Hematopoietic multipotent progenitor cell treated with erythropoietin and hydrocortisone succinate and interleukin-3 and kit ligand, for 17 days (in vitro differentiated cells): ENCODE results near the gene GALE.
"Not testable (repeated sequence)": the region's sequence is repeated elsewhere in the genome, so short reads cannot be mapped to it uniquely, and the experiment has no call there.

Experiments
- DNase-seq: peaks from one replicate; pipeline ENCODE4 v3.0.0-alpha.2; 2015; ENCODE audit warnings: low spot score

Gene GALE

DNA sequence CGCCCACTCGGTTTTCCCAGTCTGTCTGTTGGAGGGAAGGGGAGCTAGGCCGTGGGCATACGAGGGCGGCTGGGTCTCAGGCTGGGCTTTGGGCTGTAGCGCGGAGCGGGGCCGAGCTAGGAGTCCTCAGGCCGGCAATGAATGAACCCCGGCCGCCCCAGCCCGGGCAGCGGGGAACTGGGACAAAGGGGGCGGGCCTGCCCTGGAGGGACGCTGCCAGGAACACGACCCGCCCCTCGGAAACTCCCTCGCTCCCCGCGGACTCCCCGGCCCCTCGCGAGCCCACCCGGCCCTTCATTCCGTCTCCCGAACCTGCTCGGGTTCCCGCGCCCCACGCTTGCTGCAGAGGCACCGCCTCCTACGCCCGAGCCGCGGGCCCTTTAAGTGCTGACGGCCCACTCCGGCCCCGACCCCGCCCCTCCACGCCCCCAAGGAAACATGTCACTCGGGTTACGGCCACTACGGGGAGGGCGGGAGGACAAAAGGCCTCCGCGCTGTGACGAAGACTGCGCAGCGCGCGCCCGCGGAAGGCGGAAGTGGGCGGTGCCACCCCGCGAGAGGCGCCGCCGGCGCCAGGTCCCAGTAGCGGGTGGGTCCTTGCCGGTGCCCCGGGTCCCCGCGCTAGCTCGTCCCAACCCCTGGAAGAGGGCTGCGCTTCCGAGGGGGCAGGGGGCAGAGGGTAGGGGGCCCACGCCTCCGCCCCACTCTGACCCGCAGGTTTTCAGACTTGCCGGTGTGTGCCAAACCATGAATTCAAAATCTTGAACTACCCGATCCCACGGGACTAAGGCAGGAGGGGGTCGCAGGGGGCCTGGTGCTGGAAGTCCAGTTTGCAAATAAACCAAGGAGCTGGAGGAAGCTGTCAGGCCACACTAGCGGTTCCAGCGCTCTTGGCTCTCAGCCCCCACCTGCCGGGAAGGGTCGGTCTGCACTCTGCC lies at the start of gene GALE:
GALE (minus strand) TSS at position 355 of the 938 bp plus-strand sequence. CDS start 1,747 bp downstream, outside the sequence.
- DNase-seq, result peak; percentile 92

DNA sequence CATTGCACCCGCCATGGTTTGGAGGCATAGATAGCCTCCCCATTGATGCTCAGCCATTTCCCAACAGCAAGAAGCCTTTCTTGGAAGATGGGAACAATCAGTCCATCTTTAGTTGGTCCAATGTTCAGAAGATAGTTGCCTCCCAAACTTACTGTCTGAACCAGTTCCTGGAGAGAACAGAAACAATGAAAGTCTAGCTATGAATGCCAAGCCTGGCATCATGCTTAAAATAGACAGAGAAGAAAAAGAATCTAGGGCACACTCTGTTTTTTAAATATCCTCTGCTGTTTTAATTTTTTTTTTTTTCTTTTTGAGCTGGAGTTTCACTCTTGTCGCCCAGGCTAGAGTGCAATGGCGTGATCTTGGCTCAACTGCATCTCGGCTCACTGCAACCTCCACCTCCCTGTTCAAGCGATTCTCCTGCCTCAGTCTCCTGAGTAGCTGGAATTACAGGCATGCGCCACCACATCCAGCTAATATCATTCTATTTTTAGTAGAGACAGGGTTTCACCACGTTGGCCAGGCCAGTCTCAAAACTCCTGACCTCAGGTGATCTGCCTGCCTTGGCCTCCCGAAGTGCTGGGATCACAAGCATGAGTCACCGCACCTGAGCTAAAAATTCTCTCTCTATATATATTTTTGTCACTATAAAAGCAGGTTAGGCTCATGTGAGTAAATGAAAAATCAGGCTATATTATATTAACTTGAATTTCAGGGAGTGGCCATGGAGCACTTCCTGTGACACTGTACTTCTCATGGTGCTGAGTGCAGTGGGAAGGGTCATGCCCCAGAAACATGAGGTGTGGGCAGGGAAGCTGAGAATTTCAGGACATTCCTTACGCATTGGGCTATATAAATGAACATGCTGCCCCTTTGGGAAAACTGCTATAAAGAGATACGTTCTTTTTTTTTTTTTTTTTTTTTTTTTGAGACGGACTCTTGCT lies 48.4 kb upstream of the GALE start:
- no peak for DNase-seq

DNA sequence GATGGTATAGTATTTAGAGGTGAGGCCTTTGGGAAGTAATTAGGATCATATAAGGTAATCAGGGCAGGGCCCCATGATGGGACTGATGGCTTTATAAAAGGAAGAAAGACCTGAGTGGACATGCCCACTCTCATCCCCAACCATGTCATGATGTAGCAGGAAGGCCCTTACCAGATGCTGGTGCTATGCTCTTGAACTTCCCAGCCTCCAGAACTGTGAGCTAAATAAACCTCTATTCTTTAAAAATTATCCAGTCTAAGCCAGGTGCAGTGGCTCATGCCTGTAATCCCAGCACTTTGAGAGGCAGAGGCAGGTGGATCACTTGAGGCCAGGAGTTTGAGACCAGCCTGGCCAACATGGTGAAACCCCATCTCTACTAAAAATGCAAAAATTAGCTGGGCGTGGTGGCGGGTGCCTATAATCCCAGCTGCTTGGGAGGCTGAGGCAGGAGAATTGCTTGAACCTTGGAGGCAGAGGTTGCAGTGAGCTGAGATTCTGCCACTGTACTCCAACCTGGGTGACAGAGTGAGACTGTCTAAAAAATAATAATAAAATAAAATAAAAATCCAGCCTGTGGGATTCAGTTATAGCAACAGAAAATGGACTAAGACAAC lies 47.0 kb upstream of the GALE start:
- not testable (repeated sequence) for DNase-seq

DNA sequence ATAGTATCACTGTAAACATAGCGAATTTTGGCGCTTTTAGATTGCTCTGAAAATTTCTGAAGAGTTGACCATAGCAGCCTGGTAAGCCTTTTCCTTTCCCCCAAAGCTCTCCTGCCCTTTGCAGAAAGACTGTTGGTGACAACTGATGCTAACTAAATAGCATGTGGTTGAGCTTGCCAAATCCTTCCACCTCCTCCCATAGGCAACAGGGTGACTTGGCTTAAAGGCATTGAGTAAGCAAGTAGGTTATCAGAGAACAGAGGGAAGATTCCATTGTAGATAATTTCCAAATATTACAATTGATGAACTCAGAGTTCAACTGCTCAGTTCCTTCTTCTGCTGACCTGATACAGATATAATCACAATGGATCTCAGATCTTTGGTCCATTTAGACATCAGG lies 44.6 kb upstream of the GALE start:
- no peak for DNase-seq

DNA sequence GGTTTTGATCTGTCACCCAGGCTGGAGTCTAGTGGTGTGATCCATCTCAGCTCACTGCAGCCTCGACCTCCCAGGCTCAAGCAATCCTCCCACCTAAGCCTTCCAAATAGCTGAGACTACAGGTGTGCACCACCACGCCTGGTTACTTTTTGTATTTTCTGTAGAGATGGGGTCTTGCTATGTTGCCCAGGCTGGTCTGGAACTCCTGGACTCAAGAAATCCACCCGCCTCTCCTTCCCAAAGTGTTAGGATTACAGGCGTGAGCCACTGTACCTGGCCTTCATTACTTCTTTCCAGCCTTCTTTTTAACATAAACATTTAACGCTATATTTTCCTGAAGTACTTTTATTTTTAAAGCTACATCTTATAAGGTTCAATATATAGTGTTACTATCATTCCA lies 43.1 kb upstream of the GALE start:
- no peak for DNase-seq

DNA sequence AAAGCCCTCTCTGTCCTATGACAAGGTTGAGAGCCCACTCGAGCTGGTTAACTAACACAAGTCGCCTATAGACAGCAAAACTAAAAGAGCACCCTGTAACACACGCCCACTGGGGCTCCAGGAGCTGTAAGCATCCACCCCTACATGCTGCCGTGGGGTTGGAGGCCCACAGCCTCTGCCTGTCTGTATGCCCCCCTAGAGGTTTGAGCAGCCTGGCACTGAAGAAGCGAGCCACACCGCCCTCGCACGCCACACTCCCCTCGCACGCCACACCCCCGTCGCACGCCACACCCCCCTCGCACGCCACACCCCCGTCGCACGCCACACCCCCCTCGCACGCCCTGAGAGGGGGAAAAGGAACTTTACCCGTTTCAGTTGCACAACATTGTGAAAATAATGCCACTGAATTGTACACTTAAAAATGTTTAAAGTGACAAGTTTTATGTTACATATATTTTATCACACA lies 37.9 kb upstream of the GALE start:
- DNase-seq, result peak; percentile 73

DNA sequence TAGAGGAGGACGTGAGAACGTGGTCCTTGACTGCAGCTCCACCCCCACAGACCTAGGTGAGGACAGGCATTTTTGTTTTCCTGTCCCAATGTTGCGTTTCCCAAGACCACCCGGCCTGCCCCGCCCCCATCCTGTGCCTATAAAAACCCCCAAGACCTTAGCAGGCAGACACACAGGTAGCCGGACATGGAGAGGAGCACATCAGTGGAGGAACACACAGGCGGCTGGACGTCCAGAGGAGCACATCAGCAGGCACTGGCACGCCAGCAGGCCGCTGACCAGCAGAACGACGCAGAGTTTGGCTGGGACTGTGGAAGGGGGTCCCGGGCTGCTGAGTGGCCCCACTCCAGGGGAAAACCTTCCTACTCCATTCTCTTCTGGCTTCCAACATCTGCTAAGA lies 37.4 kb upstream of the GALE start:
- DNase-seq, result no peak

DNA sequence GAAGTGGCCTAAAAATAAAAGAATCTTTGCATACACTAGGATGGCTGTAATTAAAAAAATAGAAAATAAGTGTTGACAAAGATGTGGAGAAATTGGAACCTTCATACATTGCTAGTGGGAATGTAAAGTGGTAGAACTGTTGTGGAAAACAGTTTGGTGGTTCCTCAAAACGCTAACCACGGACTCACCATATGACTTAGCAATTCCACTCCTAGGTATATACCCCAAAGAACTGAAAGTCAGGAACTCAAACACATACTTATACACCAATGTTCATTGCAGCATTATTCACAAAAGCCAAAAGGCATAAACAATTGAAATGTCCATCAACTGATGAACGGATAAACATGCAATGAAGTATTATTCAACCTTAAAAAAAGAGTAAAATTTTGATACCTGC lies 35.5 kb upstream of the GALE start:
- no peak for DNase-seq

DNA sequence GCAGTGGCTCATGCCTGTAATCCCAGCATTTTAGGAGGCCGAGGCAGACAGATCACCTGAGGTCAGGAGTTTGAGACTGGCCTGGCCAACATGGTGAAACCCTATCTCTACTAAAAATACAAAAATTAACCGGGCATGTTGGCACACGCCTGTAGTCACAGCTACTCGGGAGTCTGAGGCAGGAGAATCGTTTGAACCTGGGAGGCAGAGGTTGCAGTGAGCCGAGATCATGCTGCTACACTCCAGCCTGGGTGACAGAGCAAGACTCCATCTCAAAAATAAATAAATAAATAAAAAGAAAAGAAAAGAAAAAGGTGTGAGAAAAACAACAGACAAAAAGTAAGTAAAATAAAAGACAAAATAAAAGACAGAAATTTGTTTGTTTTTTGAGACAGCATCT lies 33.6 kb upstream of the GALE start:
- DNase-seq, result not testable (repeated sequence)

DNA sequence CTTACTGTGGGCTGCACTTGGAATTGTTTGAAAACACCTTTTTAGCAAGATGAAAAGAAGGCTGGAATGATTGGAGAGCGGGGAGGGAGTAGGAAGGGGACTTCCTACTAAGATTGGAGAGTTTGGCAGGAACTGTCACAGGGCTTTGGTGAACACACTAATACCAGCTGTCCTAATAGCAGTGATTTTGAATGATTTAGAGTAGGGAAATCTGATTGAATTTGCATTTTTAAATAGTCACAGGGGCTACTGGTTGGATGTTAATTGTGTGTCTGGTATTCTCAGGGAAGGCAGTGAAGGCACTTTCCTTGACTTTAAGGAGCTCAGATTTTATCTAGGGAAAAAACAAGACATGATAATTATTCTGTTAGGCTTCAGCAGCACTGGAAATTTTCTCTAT lies 27.2 kb upstream of the GALE start:
- DNase-seq, result no peak

DNA sequence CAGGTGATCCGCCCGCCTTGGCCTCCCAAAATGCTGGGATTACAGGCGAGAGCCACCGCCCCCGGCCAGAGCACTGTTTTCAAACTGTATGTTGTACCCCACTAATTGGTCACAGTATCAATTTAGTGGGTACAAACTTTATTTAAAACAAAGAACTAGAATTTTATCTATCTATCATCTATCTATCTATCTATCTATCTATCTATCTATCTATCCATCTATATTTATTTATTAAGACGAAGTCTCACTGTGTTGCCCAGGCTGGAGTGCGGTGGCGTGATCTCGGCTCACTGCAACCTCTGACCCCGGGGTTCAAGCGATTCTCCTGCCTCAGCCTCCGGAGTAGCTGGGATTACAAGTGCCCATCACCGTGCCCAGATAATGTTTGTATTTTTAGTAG lies 26.0 kb upstream of the GALE start:
- DNase-seq, result not testable (repeated sequence)

DNA sequence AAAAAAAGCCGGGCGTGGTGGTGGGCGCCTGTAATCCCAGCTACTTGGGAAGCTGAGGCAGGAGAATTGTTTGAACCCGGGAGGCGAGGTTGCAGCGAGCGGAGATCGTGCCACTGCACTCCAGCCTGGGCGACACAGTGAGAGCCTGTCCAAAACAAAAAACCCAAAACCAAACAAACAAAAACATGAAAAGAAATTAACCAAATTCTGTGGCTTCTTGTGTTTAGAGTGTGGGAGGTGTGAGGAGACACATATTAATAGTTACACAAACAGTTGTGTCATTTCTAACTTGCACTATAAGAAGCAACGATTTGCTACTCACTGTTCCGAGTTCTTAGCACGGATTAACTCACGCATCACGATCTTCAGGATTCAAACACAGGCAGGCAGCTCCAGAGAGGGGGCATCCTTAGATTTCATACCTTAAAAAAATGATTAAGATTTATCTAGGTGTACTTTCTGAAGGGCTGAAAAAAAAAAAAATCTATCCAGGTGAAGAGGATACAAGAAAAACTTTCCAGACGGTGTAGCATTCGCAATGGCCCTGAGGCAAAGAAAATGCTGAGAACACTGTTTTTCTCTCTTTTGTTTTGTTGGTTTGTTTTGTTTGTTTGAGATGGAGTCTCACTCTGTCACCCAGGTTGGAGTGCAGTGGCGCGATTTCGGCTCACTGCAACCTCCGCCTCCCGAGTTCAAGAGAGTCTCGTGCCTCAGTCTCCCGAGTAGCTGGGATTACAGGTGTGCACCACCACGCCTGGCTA lies 25.4 kb upstream of the GALE start:
- DNase-seq, result peak; percentile 38

DNA sequence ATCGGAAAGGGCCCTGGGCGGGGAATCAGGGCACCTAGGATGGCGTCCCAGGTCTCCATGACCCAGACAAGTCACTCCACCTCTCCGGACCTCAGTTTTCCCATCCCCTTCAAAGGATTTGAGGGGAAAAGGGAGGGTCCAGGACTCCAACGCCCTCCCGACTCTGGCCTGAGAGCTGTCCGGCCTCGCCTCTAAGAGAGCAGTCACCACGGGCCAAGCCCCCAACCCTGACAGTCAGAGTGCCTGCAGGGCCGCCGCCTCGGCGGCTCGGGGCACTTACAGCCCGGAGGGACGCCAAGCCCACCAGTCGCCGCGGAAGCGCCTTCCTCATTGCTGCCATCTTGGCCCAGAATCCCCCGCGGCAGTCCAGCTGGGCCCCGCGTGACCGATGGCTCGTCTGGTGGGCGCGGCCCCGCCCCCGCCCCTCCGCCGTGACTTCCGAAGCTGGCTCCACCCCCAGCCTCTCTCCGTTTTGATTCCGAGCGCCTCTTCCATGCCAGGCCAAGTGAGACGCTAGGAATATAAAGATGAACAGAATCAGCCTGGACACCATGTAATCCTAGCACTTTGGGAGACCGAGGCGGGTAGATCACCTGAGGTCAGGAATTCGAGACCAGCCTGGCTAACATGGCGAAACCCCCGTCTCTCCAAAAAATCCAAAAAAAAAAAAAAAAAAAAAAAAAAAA lies 24.7 kb upstream of the GALE start, which contains the start of gene HMGCL:
HMGCL (minus strand) TSS at position 354 of the 686 bp plus-strand sequence; CDS start at position 340, 14 bp downstream.
- peak; percentile 91 for DNase-seq

DNA sequence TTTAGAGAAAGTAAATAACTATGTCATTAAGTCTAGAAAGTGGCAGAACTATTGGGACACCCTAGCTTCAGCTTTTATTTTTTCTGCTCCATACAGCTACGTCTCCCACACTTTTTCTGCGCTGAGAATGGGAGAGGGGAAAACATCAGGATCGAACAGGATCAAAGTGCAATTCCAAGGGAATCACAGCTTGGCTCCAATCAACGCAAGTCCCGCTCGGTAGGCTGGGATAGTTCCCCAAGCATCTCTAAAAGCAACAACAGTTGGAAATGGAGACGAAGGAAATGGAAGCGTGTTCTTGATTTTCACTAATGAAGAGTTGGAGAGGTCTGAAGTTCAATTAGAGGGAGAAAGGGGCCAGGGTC lies 24.1 kb upstream of the GALE start:
- DNase-seq, result no peak

DNA sequence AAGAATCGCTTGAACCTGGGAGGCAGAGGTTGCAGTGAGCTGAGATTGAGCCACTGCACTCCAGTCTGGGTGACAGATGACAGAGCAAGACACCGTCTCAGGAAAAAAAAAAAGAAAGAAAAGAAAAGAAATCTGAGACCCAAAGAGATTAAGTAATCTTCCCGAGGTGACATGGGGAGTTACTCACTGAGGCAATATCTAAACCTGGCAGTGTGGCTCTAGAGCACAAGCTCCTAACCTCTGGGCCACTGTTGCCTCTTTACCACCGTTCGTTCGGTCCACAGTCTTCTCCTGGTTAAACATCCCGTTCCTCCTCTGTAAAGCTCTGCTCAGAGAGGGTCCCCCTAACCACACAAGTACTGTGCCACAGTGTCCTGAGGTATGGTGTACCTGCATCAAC lies 23.2 kb upstream of the GALE start:
- DNase-seq, result no peak

DNA sequence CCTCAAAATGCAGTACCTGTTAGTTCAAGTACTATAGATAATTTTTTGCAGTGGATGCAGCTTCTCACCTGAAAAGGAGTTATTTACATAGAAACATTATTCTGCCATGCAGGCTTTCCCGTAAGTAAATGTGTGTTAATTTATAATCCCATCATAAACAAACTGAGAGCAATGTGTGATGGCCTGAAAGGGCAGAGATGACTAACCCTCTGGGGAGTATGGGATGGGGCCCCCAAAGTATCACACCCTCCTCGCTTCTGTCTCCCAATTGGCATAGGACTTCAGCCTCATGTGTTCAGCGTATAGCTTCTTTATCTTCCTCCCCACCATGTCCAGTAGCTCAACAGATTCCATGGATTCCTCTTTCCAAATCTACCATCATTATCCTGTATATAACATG lies 17.1 kb upstream of the GALE start:
- DNase-seq, result no peak

DNA sequence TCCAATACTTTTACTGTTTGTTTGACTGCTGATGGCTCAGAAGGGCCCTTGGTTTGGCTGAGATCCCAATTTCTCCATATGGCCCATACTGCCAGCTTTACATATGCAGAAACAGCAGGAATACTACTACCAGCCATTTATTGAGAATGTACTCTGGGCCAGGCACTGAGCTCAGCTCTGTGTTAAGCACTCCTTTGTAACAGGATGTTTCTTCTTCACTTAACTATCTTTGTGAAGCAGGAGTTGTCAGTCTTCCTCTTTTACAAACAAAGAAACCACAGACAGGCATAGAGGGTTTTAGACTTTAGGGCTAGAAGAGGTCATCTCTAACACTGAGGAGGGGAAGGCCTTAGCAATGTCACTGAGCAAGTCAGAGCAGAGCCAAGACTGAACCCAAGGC lies 16.4 kb upstream of the GALE start:
- no peak for DNase-seq

DNA sequence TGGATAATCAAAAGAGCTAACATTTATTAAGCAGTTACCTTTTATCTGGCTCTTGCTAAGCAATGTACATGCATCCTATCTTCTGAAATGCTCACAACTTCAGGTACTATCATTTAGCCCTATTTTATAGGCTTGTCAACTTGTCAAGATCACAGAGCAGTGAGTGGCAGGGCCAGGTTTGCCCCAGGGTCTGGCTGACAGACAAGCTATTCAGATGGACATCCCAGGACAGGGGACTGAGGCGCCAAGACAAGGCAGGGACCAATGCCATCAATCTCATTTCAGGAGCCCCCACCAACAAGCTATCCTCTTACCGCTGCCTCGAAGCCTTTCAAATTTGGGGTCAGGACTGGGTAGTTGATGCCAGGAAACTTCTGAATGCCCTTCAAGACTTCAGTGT lies 15.8 kb upstream of the GALE start:
- DNase-seq, result no peak

DNA sequence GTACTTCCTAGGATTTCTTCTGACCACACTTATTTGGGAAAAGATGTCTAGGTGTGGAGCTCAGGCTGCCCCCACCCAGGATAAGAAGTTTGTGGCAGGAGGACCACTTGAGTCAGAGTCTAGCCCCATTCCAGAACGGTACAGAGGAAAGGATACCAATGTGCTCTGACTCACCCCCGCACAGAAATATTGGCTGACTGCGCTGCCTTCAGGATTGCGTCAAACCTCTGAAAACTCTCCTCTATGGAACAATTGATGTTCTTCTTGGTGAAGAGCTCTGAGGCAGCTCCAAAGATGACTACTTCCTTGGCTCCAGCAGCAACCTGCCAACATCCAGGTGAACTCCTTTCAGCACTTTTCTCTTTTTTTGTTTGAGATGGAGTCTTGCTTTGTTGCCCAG lies 13.5 kb upstream of the GALE start:
- no peak for DNase-seq

DNA sequence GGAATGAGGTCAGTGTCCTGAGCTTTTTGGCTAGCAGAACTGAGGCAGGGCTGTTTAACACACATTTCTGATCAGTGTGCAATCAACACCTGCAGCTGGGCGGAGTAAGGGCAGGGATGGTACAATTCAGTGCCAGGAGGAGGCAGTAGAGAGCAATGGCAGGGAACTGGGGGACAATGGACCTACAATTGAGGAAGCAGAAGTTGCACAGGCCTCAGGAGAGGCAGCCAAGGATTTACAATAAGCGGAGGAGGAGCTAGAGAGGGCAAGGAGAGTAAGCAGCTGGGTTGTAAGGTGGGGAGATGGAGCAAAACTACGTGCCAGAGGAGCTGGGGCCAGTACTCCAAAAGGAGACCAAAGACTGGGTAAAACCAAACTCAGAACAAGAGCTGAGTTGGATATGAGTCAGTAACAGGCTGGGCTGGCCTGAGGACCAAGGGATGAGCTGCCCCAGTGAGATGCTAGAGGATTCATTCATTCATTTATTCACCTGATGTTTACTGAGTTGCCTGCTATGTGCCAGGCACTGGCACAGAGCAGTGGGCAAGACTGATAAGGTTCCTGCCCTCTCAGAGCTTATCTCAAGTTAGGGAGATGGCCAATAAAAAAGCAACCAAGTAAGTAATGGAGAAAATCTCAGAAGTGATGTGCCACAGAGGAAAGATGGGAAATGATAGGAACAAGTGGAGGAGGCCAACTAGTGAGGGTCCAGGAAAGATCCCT lies 10.4 kb upstream of the GALE start:
- DNase-seq, result peak; percentile 81
